PFSK-1 (cell line): ENCODE data around the gene GAS7.

Experiments
- FOXP2 ChIP-seq: optimal IDR thresholded peaks from 2 replicates; pipeline ENCODE3; 2011; ENCODE audit warnings: borderline replicate concordance, control low read depth, inconsistent platforms; ENCODE audit not compliant: insufficient read depth; ENCODE audit errors: extremely low read length, extremely low read depth
- POLR2AphosphoS5 ChIP-seq: IDR thresholded peaks from 2 replicates; pipeline ENCODE4 v1.6.1; 2012; ENCODE audit warnings: low read depth, mild to moderate bottlenecking, control low read depth, low read length, moderate library complexity
- TAF1 ChIP-seq: IDR thresholded peaks from 2 replicates; pipeline ENCODE4 v1.6.1; 2012; ENCODE audit warnings: low read length, control low read depth, borderline replicate concordance; ENCODE audit not compliant: insufficient read depth
- TF ChIP-seq, protein P1 (sequence below), 2 experiments: IDR thresholded peaks; 2 replicates each; pipeline versions ENCODE4 v1.6.1 to v1.8.0; 2011 to 2012; ENCODE audit warnings: low read depth in 2 of 2, low read length in 2 of 2, control low read depth in 1 of 2, inconsistent platforms in 1 of 2, mild to moderate bottlenecking in 1 of 2, moderate library complexity in 1 of 2; ENCODE audit not compliant: insufficient read depth in 1 of 2

DNA sequence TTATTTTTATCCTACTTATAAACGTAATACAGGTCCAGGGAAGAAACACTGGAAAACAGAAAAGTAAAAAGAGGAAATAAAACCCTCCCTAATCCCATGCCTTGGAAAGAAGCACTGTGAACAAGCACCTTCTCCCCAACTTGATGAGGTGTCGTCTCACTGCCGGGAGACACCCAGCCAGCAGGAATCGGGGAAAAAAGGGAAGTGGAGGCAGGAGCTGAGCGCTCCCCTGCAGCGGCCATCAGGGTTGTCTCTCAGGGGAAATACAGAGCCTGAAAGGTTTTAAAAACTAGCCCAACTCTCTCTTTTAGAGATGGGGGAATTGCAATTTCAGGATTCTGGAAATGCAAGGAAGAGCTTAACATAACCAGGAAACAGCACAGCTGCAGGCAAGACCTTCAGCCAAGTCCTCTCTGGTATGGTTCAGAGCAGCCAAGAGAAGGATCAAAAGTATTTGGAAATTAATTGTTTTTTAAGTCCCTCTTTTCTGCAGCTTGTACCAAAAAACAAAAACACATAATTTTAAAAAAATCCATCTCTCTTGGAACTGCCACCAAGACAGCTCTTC, 197.0 kb downstream of the GAS7 start:
- TF ChIP-seq TAF1 (no peak), POLR2AphosphoS5 (no peak), FOXP2 (no peak)
- TF ChIP-seq, protein P1, sequence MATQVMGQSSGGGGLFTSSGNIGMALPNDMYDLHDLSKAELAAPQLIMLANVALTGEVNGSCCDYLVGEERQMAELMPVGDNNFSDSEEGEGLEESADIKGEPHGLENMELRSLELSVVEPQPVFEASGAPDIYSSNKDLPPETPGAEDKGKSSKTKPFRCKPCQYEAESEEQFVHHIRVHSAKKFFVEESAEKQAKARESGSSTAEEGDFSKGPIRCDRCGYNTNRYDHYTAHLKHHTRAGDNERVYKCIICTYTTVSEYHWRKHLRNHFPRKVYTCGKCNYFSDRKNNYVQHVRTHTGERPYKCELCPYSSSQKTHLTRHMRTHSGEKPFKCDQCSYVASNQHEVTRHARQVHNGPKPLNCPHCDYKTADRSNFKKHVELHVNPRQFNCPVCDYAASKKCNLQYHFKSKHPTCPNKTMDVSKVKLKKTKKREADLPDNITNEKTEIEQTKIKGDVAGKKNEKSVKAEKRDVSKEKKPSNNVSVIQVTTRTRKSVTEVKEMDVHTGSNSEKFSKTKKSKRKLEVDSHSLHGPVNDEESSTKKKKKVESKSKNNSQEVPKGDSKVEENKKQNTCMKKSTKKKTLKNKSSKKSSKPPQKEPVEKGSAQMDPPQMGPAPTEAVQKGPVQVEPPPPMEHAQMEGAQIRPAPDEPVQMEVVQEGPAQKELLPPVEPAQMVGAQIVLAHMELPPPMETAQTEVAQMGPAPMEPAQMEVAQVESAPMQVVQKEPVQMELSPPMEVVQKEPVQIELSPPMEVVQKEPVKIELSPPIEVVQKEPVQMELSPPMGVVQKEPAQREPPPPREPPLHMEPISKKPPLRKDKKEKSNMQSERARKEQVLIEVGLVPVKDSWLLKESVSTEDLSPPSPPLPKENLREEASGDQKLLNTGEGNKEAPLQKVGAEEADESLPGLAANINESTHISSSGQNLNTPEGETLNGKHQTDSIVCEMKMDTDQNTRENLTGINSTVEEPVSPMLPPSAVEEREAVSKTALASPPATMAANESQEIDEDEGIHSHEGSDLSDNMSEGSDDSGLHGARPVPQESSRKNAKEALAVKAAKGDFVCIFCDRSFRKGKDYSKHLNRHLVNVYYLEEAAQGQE (IDR thresholded peaks at IDR 0.05; ENCODE audit: insufficient read depth in 1 of 2, low read depth in 2 of 2, low read length in 2 of 2): no peak
